NCI-H2196 treated with DMSO at 0.1 percent for 48 hours (cell line): Measurements from ENCODE around the gene HNMT.
"Not testable (repeated sequence)": the region's sequence is repeated elsewhere in the genome, so short reads cannot be mapped to it uniquely, and the experiment has no call there.

Source experiments
- DNase-seq: peaks from one replicate; lab custom pipeline; 2025; ENCODE audit not compliant: unreplicated experiment; lab: John Stamatoyannopoulos, UW

The HNMT gene

DNA sequence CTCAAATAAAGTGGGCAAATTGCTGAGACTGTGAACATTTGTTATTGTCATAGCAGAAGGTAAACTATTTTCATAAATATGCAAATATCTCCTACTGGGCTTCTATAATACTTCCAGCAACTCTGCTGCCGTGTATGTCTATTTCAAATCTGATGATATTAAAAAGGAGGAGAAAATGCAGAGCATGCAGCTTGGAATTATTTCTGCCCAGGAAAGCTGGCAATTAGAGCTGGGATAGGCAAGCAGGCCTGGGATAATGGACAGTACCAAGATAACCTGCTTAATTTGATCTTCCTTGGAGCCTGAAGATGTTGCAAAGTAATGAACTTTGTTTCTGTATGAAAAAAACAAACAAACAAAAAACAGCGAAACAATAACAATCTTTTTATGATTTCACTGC lies 72.8 kb downstream of the HNMT start:
- no peak for DNase-seq

DNA sequence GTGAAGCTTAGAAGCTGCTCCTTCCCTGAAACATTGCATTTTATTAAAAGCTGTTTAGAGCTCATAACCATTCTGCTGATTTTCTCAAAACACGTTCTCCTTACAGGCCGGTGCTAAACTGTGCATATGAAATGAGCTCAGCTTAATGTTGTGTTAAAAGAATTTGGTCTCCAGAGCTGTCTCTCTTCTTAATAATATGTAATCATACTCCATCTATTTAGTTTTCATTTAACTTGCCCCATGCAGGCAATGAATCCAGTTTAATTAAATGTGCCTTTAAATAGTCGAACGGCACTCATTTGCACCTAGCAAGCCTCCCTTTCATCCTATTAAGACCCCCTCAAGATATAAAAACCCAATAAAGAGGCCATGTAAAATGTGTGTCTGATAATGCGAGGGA lies 76.3 kb downstream of the HNMT start:
- DNase-seq = no peak

DNA sequence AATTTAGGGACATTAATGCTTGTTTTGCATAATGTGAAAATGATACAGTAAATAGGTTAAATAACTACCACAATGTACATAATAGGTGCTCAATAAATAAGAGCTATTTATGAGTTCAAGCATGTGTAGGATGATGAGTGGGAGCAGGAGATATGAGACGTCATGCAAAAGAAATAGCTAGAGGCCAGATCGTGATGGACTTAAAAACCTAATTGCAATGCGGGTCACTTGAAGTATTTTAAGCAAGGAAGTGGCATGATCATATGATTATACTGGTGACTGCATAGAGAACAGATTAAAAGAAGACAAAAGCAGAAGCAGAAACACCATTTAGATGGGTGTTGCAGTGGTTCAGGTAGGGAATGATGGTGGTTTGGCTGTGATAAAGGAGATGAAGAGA lies 78.0 kb downstream of the HNMT start:
- no peak for DNase-seq

DNA sequence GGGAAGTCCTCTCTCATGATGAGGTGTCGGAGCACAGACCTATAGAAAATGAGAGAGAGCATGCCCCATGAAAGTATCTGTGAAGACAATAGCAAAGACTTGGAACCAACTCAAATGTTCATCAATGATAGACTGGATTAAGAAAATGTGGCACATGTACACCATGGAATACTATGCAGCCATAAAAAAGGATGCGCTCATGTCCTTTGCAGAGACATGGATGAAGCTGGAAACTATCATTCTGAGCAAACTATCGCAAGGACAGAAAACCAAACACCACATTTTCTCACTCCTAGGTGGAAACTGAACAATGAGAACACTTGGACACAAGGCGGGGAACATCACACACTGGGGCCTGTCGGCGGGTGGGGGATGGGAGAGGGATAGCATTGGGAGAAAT lies 79.3 kb downstream of the HNMT start:
- not testable (repeated sequence) for DNase-seq

DNA sequence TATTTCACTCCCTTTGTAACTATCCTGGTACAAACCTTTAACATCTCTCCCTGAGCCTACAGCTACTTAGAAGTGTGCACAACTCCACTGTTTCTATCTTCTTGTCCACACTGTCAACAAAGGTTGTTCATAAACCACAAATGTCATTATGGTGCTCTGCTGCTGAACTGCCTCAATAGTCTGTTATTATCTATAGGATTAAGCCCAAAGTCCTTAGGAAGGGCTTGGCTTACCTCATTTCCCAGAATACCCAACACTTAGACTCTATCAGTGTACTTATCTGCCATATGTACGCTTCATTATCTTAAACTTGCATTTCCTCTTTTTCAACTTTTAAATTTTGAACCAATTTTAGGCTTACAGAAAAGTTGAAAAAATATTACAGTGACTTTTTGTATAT lies 94.2 kb downstream of the HNMT start:
- no peak for DNase-seq

DNA sequence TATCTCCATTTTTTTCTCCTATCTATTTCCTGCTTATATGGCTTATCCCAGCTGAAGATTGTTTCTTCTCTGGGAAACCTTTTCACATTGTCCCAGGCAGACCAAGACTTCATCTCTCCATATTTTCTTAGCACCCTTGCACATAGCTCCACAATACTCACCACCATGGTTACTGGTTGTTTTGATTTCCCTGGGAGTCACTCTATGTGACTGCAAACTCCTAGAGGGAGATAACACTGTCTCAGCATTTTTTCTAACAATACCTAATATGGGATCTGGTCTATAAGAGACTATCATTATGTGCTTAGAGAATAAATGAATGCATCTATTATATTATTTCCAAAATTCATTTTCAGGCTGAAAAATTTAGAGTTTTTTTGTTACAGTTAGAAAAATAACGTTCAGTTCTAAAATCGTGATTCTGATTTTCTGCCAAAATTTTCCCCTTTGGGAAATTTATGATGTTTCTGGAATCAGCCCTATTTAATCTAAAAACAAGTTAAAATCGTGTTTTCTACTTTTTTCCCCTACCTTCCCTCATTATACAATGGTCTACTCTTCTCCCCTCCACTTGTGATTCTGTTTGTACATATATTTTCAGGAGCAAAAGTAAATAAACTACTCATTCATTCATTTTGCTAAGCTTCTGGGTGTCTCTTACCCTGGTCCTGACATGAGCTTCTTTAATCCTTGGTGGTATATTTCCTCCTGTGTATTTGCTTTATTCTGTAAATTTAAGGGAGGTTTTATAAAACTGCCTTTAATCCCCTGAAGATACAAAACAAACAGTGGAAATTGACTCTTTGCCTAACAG lies 95.4 kb downstream of the HNMT start:
- no peak for DNase-seq

DNA sequence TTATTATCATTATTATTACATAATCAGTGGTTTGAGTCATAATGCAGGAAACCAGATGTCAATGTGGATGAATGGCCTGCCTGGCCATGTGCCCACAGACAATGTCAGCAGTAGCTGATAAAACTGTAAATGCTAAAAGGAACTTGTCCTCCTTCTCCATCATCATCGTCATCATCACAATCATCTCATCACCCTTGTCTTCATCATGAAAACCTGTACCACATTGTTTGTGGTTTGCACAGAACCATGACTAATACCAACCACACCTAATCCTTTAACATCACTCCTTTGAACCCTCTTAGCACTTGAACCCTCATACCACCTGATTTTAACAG lies 96.0 kb downstream of the HNMT start:
- no peak for DNase-seq

DNA sequence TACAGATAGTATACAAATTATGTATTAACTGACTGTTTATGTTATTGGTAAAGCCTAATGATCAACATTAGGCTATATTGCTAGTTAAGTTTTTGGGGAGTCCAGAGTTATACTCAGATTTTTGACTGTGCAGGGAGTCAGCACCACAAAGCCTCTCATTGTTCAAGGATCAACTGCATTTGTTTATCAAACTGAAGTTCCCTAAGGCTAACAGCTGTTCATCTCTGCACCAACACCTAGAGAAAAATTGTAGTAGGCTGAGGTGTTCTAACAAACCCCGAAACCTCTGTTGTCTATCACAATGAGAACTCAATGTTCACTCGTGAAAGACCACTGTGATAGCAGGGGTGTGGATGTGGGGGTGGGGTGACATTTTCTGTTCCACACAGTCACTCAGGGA lies 97.7 kb downstream of the HNMT start:
- no peak for DNase-seq

DNA sequence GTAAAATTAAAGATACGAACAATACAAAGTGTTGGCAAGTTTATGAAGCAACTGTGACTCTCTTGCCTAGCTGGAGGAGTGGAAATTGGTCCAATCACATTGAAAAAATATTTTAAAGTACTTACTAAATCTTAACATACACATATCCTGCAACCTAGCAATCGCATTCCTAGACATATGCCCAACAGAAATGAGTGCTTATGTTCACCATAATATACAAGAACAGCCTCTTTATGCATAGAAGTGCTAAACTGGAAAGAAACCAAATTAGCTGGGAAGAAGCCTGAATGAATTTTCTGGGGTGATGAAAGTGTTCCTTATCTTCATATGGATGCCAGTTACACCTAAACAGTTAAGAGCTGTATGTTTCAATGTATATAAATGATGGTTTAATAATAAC lies 98.9 kb downstream of the HNMT start:
- DNase-seq = no peak
